CD4-positive, alpha-beta T cell treated with Interleukin-17A for 1 hour (primary cell): Measurements from ENCODE around the gene ARTN.

Experiments used
- DNase-seq: peaks from one replicate; pipeline ENCODE4 v3.0.0-alpha.2; 2020

Gene ARTN

DNA sequence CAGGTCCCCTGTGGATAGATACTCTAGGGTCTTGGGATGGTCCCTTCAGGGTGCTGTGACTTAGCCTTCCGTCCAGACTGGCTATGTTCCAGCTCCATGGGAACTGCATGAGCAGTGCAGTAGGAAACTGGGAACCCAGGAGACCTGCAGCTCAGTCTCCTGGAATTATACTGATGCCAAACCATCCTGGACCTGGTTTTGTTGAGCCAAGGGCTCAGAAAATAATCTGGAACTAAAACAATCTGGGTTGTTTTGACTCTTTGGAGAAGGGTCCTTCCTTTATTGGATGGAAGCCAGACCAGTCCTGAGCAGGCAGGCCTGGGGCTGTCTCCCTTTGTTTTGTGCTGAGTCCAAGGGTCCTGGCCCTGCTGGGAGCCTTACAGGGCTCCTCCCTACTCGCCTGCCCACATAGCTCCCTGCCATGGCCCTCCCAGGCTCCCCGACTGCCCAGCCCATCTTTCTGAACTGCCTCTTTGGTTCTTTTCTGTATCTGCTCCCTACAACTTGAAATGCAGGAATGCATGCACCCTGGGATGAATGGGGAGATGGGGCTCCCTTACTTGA, 14.4 kb downstream of the ARTN start:
- DNase-seq: no peak

- no peak for DNase-seq
These were observed 16.1 kb downstream of the ARTN start for GRCh38 chr1:43949678-43950077.

- DNase-seq: no peak
These were observed 17.7 kb downstream of the ARTN start for GRCh38 chr1:43951021-43951985.

DNA sequence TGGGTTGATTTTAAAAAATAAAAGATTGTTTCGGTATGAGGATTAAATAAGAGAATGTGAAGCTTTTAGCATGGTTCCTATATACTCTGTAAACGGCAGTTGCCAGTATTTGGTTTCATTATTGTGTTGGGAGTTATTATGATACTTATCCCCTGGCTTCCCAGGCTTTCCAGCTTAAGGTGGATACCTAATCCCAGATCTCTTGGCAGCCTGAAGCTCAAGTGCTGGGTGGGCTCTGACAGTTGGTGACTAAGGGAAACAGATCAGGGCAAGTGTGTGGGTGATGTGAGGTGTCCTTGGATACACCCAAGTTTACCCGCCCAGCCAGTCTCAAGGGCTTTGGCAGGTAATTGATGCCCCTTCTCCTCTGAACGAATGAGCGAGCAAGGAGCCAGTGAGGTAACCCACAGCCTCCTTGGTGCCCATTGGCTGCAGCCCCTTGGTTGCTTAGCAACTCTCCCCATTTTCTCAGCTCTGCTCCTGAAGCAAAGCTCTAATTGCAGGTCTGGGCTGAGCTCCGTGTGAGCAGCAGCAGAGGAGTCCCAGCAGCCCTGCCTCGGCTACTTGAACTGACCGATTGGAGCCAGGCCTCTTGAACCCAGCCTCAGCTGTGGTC, 19.2 kb downstream of the ARTN start:
- DNase-seq: no peak

DNA sequence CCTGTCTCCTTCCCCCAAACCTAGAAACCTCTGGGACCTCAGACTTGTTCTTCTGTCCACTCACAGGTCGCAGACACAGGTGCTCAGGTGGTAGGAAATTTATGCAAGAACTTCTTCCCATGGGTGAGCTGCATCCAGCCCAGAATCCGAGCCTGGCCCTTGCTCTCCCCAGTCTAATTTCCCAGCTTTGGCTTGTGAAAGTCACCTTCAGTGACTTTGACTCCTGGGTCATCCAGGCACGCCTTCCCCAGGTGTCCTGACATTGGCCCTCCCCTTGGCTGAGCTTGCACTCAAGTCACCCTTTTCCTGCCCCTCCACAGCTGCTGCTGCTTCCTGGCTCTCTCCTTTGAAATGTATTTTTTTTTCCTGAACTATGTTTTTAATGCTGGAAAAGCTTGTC, 19.8 kb downstream of the ARTN start:
- no peak for DNase-seq

DNA sequence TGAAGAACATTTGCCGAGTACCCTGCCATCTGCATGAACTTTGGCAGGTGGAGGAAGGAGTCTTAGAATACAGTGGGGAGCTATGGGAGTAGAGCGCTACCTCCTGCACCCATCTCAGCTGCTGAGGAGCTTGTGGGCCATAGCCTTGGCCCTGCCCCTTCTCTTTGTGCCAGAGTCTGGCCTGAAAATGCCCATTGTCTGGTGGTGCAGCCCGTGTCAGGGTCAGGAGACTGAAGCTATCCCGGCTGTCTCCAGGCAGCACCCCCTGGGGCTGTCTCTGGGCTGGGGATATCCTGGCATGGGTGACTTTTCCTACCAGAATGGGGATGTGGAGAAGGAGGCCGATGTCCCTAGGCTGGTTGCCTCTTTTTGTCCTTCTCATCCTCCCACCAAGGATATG, 20.4 kb downstream of the ARTN start:
- DNase-seq: no peak

DNA sequence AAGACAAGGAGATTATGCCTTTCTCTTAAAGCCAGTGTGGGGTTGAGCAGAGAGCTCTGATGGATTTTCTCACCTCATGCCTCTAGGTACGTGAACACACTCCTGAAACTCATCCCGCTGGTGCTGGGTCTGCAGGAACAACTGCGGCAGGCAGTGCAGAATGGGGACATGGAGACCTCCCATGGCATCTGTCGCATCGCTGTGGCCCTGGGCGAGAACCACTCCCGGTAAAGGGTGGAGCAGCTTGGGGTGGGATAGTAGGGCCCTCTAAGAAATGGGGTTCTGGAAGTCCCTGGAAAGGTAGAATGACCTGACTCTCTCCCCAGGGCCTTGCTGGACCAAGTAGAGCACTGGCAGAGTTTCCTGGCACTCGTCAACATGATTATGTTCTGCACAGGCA, 22.6 kb downstream of the ARTN start:
- DNase-seq: no peak

DNA sequence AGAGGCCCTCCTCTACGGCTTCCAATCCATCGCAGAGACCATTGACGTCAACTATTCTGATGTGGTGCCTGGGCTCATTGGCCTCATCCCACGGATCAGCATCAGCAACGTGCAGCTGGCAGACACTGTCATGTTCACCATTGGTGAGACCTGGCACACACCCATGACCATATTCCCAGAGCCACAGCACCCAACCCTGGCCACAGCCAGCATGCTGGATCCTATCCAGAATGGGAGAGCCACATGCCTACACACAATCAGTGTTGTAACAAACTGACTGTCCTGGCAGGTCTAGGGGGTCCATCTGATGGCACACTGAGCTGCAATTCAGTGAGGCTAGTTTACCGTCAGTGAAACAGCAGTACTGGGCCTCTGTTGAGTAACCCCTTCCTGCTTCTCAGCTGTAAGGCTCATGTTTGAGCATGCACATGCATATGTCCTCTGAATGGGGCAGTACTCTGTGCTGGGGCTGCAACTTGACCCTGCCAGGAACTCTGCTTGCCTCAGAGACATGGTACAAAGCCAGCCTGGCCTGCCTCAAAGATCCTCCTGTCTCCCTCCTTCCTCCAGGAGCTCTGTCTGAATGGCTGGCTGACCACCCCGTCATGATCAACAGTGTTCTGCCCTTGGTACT, 23.9 kb downstream of the ARTN start:
- no peak for DNase-seq

- no peak for DNase-seq
These were observed 25.0 kb downstream of the ARTN start for GRCh38 chr1:43958351-43959255.

DNA sequence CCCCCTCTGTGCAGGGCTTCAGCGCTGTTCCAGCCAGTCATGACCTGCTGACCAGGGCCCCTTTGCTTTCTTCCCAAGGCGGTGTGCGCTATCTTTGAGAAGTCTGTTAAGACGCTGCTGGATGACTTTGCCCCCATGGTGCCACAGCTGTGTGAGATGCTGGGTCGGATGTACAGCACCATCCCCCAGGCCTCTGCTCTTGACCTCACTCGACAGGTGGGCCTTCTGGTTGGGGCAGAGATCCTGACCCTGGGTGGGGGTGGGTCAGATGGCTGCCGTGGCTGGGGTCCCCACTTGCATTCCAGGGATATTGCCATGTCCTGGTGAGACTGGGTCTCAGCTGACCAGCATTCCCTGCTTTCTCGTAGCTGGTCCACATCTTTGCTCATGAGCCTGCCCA, 27.2 kb downstream of the ARTN start:
- no peak for DNase-seq

DNA sequence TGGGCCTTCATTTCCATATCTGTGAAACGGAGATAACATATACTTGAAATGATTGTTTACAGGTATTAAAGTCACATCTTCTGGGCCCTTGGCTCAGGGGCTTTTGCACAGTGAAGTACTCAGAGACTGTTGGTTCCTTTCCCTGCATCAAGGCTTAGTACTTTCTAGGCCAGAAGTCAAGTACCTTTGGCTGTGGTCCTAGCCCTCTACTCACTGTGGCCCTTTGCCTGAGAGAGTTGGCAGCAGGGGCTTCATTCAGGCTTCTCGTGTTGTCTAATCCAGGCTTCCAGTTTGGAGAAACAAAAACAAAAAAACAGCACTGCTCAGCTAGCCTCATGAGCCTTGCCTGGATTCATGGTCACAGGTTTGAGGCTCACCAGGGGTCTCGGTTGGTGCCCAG, 28.1 kb downstream of the ARTN start:
- no peak for DNase-seq

DNA sequence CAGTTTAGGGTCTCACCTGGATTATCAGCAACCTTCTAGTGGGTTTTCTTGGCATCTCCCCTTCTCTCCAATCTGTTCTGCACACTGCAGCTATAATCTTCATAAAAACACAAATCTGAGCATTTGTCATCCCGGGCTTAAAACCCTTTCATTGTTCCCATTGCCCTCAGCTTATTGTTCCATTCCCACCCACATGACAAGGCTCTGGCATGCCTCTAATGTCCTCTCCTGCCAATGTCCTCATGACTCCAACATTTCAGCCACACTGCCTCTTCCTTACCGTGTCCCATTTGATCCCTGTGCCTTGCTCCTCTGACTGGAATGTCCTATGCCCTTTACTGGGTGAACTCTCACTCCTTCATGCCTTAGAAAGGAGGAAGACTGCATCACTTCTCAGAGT, 28.7 kb downstream of the ARTN start:
- no peak for DNase-seq

- DNase-seq: no peak
These were observed 29.4 kb downstream of the ARTN start for GRCh38 chr1:43963006-43963405.

DNA sequence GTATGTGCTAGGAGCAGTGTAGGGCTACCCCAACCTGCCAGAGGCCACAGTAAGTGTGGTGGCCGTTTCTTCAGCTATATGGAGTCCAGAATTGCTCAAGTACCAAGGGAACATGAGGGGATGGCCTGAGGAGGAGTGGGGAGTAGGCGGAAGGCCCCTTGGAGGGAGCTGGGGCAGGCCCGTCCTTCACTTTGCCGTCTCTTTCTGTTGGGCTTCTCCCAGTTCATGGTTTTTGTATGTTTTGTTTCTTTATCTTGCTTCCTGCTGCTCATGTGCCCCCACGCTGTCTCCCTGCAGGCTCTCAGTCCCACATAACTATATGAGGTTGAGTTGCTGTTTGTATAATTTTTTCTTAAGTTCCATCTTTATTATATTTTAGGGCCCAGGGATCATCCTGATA, 30.3 kb downstream of the ARTN start:
- DNase-seq: no peak

GRCh38 chr1:43965316-43965715, 31.7 kb downstream of the ARTN start:
- no peak for DNase-seq

- no peak for DNase-seq
These were observed 34.8 kb downstream of the ARTN start for GRCh38 chr1:43968348-43968948.

DNA sequence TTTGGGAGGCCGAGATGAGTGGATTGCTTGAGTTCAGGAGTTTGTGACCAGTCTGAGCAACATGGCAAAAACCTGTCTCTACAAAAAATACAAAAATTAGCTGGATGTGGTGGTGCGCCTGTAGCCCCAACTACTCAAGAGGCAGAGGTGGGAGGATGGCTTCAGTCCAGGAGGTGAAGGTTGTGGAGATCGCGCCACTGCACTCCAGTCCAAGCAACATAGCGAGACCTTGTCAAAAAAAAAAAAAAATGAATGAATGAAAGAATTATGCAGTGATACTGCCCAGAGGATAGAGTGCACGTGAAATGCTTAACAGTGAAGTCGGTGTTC, 35.8 kb downstream of the ARTN start:
- no peak for DNase-seq

GRCh38 chr1:43969746-43970466, 36.3 kb downstream of the ARTN start, which contains the start of gene DPH2:
TSS of gene DPH2 (plus strand) at chr1:43970010. CDS start at chr1:43970176, 166 bp downstream.
- peak; percentile 96 for DNase-seq

GRCh38 chr1:43970502-43970901, 36.9 kb downstream of the ARTN start:
- no peak for DNase-seq

GRCh38 chr1:43970911-43971310, 37.3 kb downstream of the ARTN start:
- no peak for DNase-seq

DNA sequence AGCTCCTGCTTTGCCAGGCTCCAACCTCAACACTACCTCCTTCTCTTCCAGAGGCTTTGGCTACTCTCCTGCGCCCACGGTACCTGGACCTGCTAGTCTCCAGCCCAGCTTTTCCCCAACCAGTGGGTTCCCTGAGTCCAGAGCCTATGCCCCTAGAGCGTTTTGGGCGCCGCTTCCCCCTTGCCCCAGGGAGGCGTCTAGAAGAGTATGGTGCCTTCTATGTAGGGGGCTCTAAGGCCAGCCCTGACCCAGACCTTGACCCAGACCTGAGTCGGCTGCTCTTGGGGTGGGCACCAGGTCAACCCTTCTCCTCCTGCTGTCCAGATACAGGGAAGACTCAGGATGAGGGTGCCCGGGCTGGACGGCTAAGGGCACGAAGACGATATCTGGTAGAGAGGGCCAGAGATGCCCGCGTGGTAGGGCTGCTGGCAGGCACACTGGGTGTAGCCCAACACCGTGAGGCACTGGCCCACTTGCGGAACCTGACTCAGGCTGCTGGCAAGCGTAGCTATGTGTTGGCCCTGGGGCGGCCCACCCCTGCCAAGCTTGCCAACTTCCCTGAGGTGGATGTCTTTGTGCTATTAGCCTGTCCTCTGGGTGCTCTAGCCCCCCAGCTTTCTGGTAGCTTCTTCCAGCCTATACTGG, 37.9 kb downstream of the ARTN start:
- DNase-seq: no peak
